Mucosa of stomach (tissue), 1 donor: ENCODE measurements around the gene CCT8.

Experiments used
- H3K27me3 ChIP-seq: one replicate; pipeline ENCODE4 v1.7.0; 2013; ENCODE audit warnings: mild to moderate bottlenecking, low read length; ENCODE audit not compliant: control insufficient read depth, insufficient read depth
- H3K36me3 ChIP-seq: one replicate; pipeline ENCODE4 v1.7.0; 2013; ENCODE audit warnings: low read length; ENCODE audit not compliant: control insufficient read depth, insufficient read depth
- H3K4me1 ChIP-seq: one replicate; pipeline ENCODE4 v1.7.0; 2013; ENCODE audit warnings: mild to moderate bottlenecking, low read length; ENCODE audit not compliant: control insufficient read depth, insufficient read depth
- H3K4me3 ChIP-seq: one replicate; pipeline ENCODE4 v1.7.0; 2013; ENCODE audit warnings: low read length
- H3K9ac ChIP-seq: one replicate; pipeline ENCODE4 v1.7.0; 2013; ENCODE audit warnings: mild to moderate bottlenecking, low read length, moderate library complexity
- H3K9me3 ChIP-seq: one replicate; pipeline ENCODE4 v1.7.0; 2013; ENCODE audit warnings: mild to moderate bottlenecking, low read length, moderate library complexity; ENCODE audit not compliant: control insufficient read depth
- donor health status: Pancreatic carcinoma.

The CCT8 gene

DNA sequence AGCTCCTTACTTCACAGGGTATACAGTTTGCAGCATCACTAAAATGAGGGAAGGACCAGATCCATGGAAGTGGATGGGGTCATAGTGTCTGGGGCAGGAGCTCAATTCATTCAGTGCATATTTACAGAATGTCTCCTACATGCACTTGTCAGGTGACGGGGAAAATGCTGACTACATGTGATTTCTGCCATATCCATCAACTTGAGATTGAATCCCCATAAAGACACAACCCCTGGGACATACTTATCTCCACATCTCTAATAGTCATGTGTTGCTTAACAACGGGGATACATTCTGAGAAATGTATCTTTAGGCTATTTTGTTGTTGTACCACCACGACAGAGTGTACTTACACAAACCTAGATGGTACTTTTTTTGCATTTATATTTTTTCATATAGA, 66.3 kb downstream of the CCT8 start:
- H3K9ac ChIP-seq = no peak overlapping the region
- H3K4me1 ChIP-seq = no peaks in the 10 kb centered on the region

More for the DNA sequence above, 66.3 kb downstream of the CCT8 start:
- H3K4me3 ChIP-seq = no peak overlapping the region
- H3K36me3 ChIP-seq = no peaks in the 10 kb centered on the region
- H3K27me3 ChIP-seq = no peaks in the 10 kb centered on the region
- no peaks in the 10 kb centered on the region for H3K9me3 ChIP-seq
